H9 (cell line): ENCODE data around the gene CAMTA1. TPM values are rescaled to one million over a fixed set of nuclear protein-coding genes. Genes with fewer than 3 reads are reported as not detected.

Experiments
- DNase-seq: peaks from one replicate; pipeline ENCODE4 v3.0.0-alpha.2; 2017
- H2AFZ ChIP-seq: one replicate; pipeline ENCODE4 v1.6.1; 2013; ENCODE audit warnings: mild to moderate bottlenecking, low read length, control low read depth, moderate library complexity
- H2AK5ac ChIP-seq: 2 replicates; pipeline ENCODE4 v1.6.1; 2013; ENCODE audit warnings: low read length, control low read depth, mixed read lengths; ENCODE audit not compliant: insufficient read length
- H2BK120ac ChIP-seq: one replicate; pipeline ENCODE4 v1.6.1; 2013; ENCODE audit warnings: low read depth, mild to moderate bottlenecking, low read length, control low read depth, inconsistent platforms; ENCODE audit not compliant: poor library complexity, severe bottlenecking
- H2BK12ac ChIP-seq: 2 replicates; pipeline ENCODE4 v1.6.1; 2013; ENCODE audit warnings: low read length, control low read depth, mixed read lengths, low read depth; ENCODE audit not compliant: insufficient read length
- H2BK15ac ChIP-seq: 2 replicates; pipeline ENCODE4 v1.6.1; 2013; ENCODE audit warnings: low read depth, low read length, control low read depth
- H2BK20ac ChIP-seq: one replicate; pipeline ENCODE4 v1.6.1; 2013; ENCODE audit warnings: low read depth, mild to moderate bottlenecking, low read length, control low read depth, inconsistent platforms; ENCODE audit not compliant: poor library complexity, severe bottlenecking
- H2BK5ac ChIP-seq: 2 replicates; pipeline ENCODE4 v1.6.1; 2013; ENCODE audit warnings: low read length, control low read depth, mixed read lengths; ENCODE audit not compliant: insufficient read length
- H3K14ac ChIP-seq: 2 replicates; pipeline ENCODE4 v1.6.1; 2013; ENCODE audit warnings: low read length, control low read depth; ENCODE audit not compliant: insufficient read depth
- H3K18ac ChIP-seq: 2 replicates; pipeline ENCODE4 v1.6.1; 2013; ENCODE audit warnings: low read depth, mild to moderate bottlenecking, mixed read lengths, low read length, control low read depth; ENCODE audit not compliant: insufficient read length
- H3K23ac ChIP-seq: 2 replicates; pipeline ENCODE4 v1.6.1; 2013; ENCODE audit warnings: low read length, control low read depth, mixed read lengths, low read depth; ENCODE audit not compliant: insufficient read length
- H3K23me2 ChIP-seq: 2 replicates; pipeline ENCODE4 v1.6.1; 2013; ENCODE audit warnings: low read depth, mild to moderate bottlenecking, mixed read lengths, low read length, control low read depth; ENCODE audit not compliant: insufficient read length, poor library complexity, severe bottlenecking
- H3K27ac ChIP-seq: 2 replicates; pipeline ENCODE4 v1.5.1; 2013; ENCODE audit warnings: low read length, control low read depth, mixed read lengths, low read depth; ENCODE audit not compliant: insufficient read length
- H3K27me3 ChIP-seq: 2 replicates; pipeline ENCODE4 v1.6.1; 2013; ENCODE audit warnings: low read length, control low read depth, inconsistent platforms; ENCODE audit not compliant: insufficient read depth
- H3K4ac ChIP-seq: 2 replicates; pipeline ENCODE4 v1.6.1; 2013; ENCODE audit warnings: low read depth, mild to moderate bottlenecking, control low read depth, inconsistent platforms, low read length, moderate library complexity
- H3K4me1 ChIP-seq: 2 replicates; pipeline ENCODE4 v1.6.1; 2013; ENCODE audit warnings: low read length, control low read depth, inconsistent platforms; ENCODE audit not compliant: insufficient read depth
- H3K4me2 ChIP-seq: 2 replicates; pipeline ENCODE4 v1.6.1; 2013; ENCODE audit warnings: low read length, control low read depth, mixed read lengths; ENCODE audit not compliant: insufficient read length, insufficient read depth
- H3K56ac ChIP-seq: 2 replicates; pipeline ENCODE4 v1.6.1; 2013; ENCODE audit warnings: low read depth, mild to moderate bottlenecking, mixed read lengths, low read length, control low read depth; ENCODE audit not compliant: insufficient read length
- H3K79me1 ChIP-seq: 2 replicates; pipeline ENCODE4 v1.6.1; 2013; ENCODE audit warnings: low read depth, mild to moderate bottlenecking, moderate library complexity, low read length, control low read depth, inconsistent platforms; ENCODE audit not compliant: insufficient read depth, poor library complexity, severe bottlenecking
- H3K79me2 ChIP-seq: 2 replicates; pipeline ENCODE4 v1.6.1; 2013; ENCODE audit warnings: low read length, control low read depth, inconsistent platforms; ENCODE audit not compliant: insufficient read depth
- H3K9ac ChIP-seq: 2 replicates; pipeline ENCODE4 v1.6.1; 2013; ENCODE audit warnings: low read length, control low read depth, mixed read lengths; ENCODE audit not compliant: insufficient read length; ENCODE audit errors: extremely low read depth
- H3K9me3 ChIP-seq: one replicate; pipeline ENCODE4 v1.6.1; 2013; ENCODE audit warnings: low read depth, low read length, inconsistent platforms; ENCODE audit not compliant: control insufficient read depth
- H3T11ph ChIP-seq: one replicate; pipeline ENCODE4 v1.6.1; 2013; ENCODE audit warnings: mild to moderate bottlenecking, low read length, control low read depth, inconsistent platforms
- H4K20me1 ChIP-seq: one replicate; pipeline ENCODE4 v1.6.1; 2013; ENCODE audit not compliant: control insufficient read depth, insufficient read length, insufficient read depth
- H4K5ac ChIP-seq: 2 replicates; pipeline ENCODE4 v1.6.1; 2013; ENCODE audit warnings: low read depth, mild to moderate bottlenecking, mixed read lengths, low read length, control low read depth; ENCODE audit not compliant: insufficient read length
- H4K8ac ChIP-seq: replicated peaks from 2 replicates; pipeline ENCODE4 v1.6.1; 2013; ENCODE audit warnings: low read length, control low read depth, mixed read lengths, low read depth; ENCODE audit not compliant: insufficient read length
- H4K91ac ChIP-seq: 2 replicates; pipeline ENCODE4 v1.6.1; 2013; ENCODE audit warnings: low read depth, mild to moderate bottlenecking, moderate library complexity, mixed read lengths, low read length, control low read depth; ENCODE audit not compliant: insufficient read length
- H3K27ac Mint-ChIP-seq, 3 experiments: 2 replicates in 2 of 3; 3 replicates in 1 of 3; pipeline ENCODE4 v1.8.0; 2020 to 2021; ENCODE audit warnings: mixed read lengths in 3 of 3, mild to moderate bottlenecking in 1 of 3, moderate library complexity in 1 of 3
- H3K27me3 Mint-ChIP-seq: 2 replicates; pipeline ENCODE4 v1.8.0; 2021; ENCODE audit warnings: low read depth, mild to moderate bottlenecking, moderate library complexity, mixed read lengths
- H3K36me3 Mint-ChIP-seq, 3 experiments: 2 replicates in 2 of 3; 3 replicates in 1 of 3; pipeline ENCODE4 v1.8.0; 2020 to 2021; ENCODE audit warnings: low read depth in 3 of 3, mixed read lengths in 3 of 3; ENCODE audit not compliant: insufficient read depth in 1 of 3
- H3K4me1 Mint-ChIP-seq, 2 experiments: 2 replicates each; pipeline ENCODE4 v1.8.0; 2020; ENCODE audit warnings: mixed read lengths in 2 of 2
- H3K4me3 Mint-ChIP-seq, 2 experiments: 2 replicates in 1 of 2; 3 replicates in 1 of 2; pipeline ENCODE4 v1.8.0; 2020 to 2021; ENCODE audit warnings: mild to moderate bottlenecking in 2 of 2, mixed read lengths in 2 of 2, moderate library complexity in 1 of 2
- H3K9me3 Mint-ChIP-seq, 2 experiments: 2 replicates in 1 of 2; 3 replicates in 1 of 2; pipeline ENCODE4 v1.8.0; 2020; ENCODE audit warnings: mild to moderate bottlenecking in 2 of 2, mixed read lengths in 2 of 2, moderate library complexity in 1 of 2
- WGBS: extraction: QIAGEN DNeasy Blood & Tissue Kit; methylation state at CpG from one replicate; pipeline ENCODE4 v1.1.7; 2013; ENCODE audit warnings: missing lambda C conversion rate, low lambda C conversion rate, mixed read lengths; ENCODE audit not compliant: insufficient read length; ENCODE audit errors: extremely low coverage; 5-methylcytosine and 5-hydroxymethylcytosine counted together
- total RNA-seq: library from RNA; stranded (reverse); gene quantifications from 2 replicates; pipeline ENCODE4 v1.2.1, GENCODE V29; 2021
- TF ChIP-seq, protein P1 (sequence below): fragments of 200-600 bp; sonication (generic); conservative IDR thresholded peaks from 3 replicates; pipeline ENCODE4 v1.8.0; 2021; ENCODE audit warnings: antibody characterized with exemption, mild to moderate bottlenecking

Gene CAMTA1
- total RNA-seq, 1 experiment from 2014 or later: 115 TPM

DNA sequence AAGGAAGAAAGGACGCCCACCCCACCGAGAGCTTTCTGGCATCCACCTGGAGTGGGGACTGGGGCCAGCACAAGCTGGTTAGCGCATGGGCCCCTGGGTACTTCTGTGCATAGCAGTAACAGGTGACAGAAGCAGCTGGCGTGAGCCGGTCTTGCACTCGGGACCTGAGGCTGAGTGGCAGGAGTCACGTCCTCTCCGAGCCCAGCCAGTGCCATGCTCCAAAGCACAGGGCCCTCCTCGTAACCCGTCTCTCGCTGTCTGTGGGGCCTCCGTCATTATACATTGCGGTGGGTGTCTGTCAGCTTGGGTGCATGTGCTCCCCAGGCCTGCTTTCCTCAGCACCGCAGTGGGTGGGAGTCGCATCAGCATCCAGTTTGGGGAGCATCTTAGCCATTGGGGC lies 898.3 kb downstream of the CAMTA1 start:
- Histone ChIP-seq H3K9ac (no peak overlapping the region), H2BK12ac (no peak overlapping the region), H3K27me3 (no peaks in the 10 kb centered on the region; the same call in 1 of the 2 replicates), H2BK15ac (no peak overlapping the region), H3K79me1 (no peaks in the 10 kb centered on the region), H3K18ac (no peak overlapping the region), H2BK120ac (no peak overlapping the region), H4K20me1 (no peaks in the 10 kb centered on the region), H3K23me2 (peaks cover 11% of the 10 kb centered on the region), H3K4me1 (no peaks in the 10 kb centered on the region), H3K23ac (no peak overlapping the region), H3K9me3 (no peaks in the 10 kb centered on the region), H2BK5ac (no peak overlapping the region), H4K5ac (no peak overlapping the region), H3K4me2 (no peak overlapping the region), H4K8ac (no peak overlapping the region), H3K56ac (no peak overlapping the region), H3T11ph (no peak overlapping the region), H2BK20ac (no peak overlapping the region), H3K27ac (no peak overlapping the region), H2AFZ (no peak overlapping the region), H3K4ac (no peak overlapping the region), H3K79me2 (no peaks in the 10 kb centered on the region), H3K14ac (no peak overlapping the region), H2AK5ac (no peak overlapping the region), H4K91ac (no peak overlapping the region)
- H3K36me3 Mint-ChIP-seq: no peaks in the 10 kb centered on the region
- TF ChIP-seq, protein P1, sequence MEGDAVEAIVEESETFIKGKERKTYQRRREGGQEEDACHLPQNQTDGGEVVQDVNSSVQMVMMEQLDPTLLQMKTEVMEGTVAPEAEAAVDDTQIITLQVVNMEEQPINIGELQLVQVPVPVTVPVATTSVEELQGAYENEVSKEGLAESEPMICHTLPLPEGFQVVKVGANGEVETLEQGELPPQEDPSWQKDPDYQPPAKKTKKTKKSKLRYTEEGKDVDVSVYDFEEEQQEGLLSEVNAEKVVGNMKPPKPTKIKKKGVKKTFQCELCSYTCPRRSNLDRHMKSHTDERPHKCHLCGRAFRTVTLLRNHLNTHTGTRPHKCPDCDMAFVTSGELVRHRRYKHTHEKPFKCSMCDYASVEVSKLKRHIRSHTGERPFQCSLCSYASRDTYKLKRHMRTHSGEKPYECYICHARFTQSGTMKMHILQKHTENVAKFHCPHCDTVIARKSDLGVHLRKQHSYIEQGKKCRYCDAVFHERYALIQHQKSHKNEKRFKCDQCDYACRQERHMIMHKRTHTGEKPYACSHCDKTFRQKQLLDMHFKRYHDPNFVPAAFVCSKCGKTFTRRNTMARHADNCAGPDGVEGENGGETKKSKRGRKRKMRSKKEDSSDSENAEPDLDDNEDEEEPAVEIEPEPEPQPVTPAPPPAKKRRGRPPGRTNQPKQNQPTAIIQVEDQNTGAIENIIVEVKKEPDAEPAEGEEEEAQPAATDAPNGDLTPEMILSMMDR: no peak
- H3K27me3 Mint-ChIP-seq: peaks cover 52% of the 10 kb centered on the region
- H3K4me3 Mint-ChIP-seq: no peak overlapping the region
- no peak for DNase-seq
- H3K27ac Mint-ChIP-seq: no peak overlapping the region
- H3K4me1 Mint-ChIP-seq: peaks cover 11 to 23% of the 10 kb centered on the region in 2 experiments
- H3K9me3 Mint-ChIP-seq: no peaks in the 10 kb centered on the region
- WGBS: no CpG with 5 or more reads among the region's 15 CpGs
